Measurements from ENCODE around the gene ZNF35.

Gene ZNF35

GRCh38 chr3:44643024-44643423, 5.5 kb upstream of the ZNF35 start:
- Histone ChIP-seq H2AFZ (ENCODE audit: low read length) (no peak overlapping the region), H3K79me2 (ENCODE audit: insufficient read depth, low read length) (no peaks in the 10 kb centered on the region), H3K9me2 (ENCODE audit: low read depth, low read length) (no peaks in the 10 kb centered on the region), H3K4me3 (ENCODE audit: low read depth, low read length, poor library complexity, severe bottlenecking) (no peak overlapping the region), H3K9ac (ENCODE audit: low read length) (no peak overlapping the region), H3K27me3 (ENCODE audit: insufficient read depth, low read length) (no peaks in the 10 kb centered on the region), H3K36me3 (ENCODE audit: insufficient read depth, low read length) (peaks cover 43% of the 10 kb centered on the region), H3K4me1 (ENCODE audit: insufficient read depth, low read length, severe bottlenecking) (peaks cover 5% of the 10 kb centered on the region), H3K27ac (ENCODE audit: low read depth, low read length, poor library complexity, severe bottlenecking) (no peak overlapping the region), H3K4me2 (ENCODE audit: low read length) (no peak overlapping the region), H3F3A (ENCODE audit: insufficient read depth, low read length) (no peaks in the 10 kb centered on the region), H3K9me3 (ENCODE audit: low read length) (peaks cover 21% of the 10 kb centered on the region), H4K20me1 (ENCODE audit: insufficient read depth, low read length) (no peaks in the 10 kb centered on the region)
- TF ChIP-seq CTCF (IDR thresholded peaks at IDR 0.05; ENCODE audit: low read length) (no peak), EZH2 (IDR thresholded peaks at IDR 0.05; ENCODE audit: borderline replicate concordance, low read length) (no peak)

- Histone ChIP-seq H3K4me2 (ENCODE audit: low read length) (peak overlapping the region; percentile 85), H3F3A (ENCODE audit: insufficient read depth, low read length) (no peaks in the 10 kb centered on the region), H3K27ac (ENCODE audit: low read depth, low read length, poor library complexity, severe bottlenecking) (no peak overlapping the region), H2AFZ (ENCODE audit: low read length) (peak overlapping the region; percentile 95), H3K9me2 (ENCODE audit: low read depth, low read length) (no peaks in the 10 kb centered on the region), H4K20me1 (ENCODE audit: insufficient read depth, low read length) (no peaks in the 10 kb centered on the region), H3K79me2 (ENCODE audit: insufficient read depth, low read length) (no peaks in the 10 kb centered on the region), H3K9me3 (ENCODE audit: low read length) (peaks cover 5% of the 10 kb centered on the region), H3K4me3 (ENCODE audit: low read depth, low read length, poor library complexity, severe bottlenecking) (peak overlapping the region; percentile 73), H3K4me1 (ENCODE audit: insufficient read depth, low read length, severe bottlenecking) (peaks cover 16% of the 10 kb centered on the region), H3K36me3 (ENCODE audit: insufficient read depth, low read length) (peaks cover 28% of the 10 kb centered on the region), H3K27me3 (ENCODE audit: insufficient read depth, low read length) (no peaks in the 10 kb centered on the region), H3K9ac (ENCODE audit: low read length) (peak overlapping the region; percentile 70)
- no peak for TF ChIP-seq EZH2 (IDR thresholded peaks at IDR 0.05; ENCODE audit: borderline replicate concordance, low read length)
- TF ChIP-seq CTCF (IDR thresholded peaks at IDR 0.05; ENCODE audit: low read length) = no peak
Measured at GRCh38 chr3:44647771-44648170, 761 bp upstream of the ZNF35 start.

GRCh38 chr3:44649709-44650108, 1.2 kb downstream of the ZNF35 start:
- Histone ChIP-seq H3K4me2 (ENCODE audit: low read length) (no peak overlapping the region), H3K36me3 (ENCODE audit: insufficient read depth, low read length) (peaks cover 41% of the 10 kb centered on the region), H3K27ac (ENCODE audit: low read depth, low read length, poor library complexity, severe bottlenecking) (no peak overlapping the region), H3K9me2 (ENCODE audit: low read depth, low read length) (no peaks in the 10 kb centered on the region), H3K9ac (ENCODE audit: low read length) (no peak overlapping the region), H3F3A (ENCODE audit: insufficient read depth, low read length) (no peaks in the 10 kb centered on the region), H3K4me3 (ENCODE audit: low read depth, low read length, poor library complexity, severe bottlenecking) (peak overlapping the region; percentile 73), H3K4me1 (ENCODE audit: insufficient read depth, low read length, severe bottlenecking) (peaks cover 16% of the 10 kb centered on the region), H3K79me2 (ENCODE audit: insufficient read depth, low read length) (no peaks in the 10 kb centered on the region), H3K27me3 (ENCODE audit: insufficient read depth, low read length) (no peaks in the 10 kb centered on the region), H2AFZ (ENCODE audit: low read length) (no peak overlapping the region), H4K20me1 (ENCODE audit: insufficient read depth, low read length) (no peaks in the 10 kb centered on the region), H3K9me3 (ENCODE audit: low read length) (no peaks in the 10 kb centered on the region)
- TF ChIP-seq CTCF (IDR thresholded peaks at IDR 0.05; ENCODE audit: low read length) (no peak), EZH2 (IDR thresholded peaks at IDR 0.05; ENCODE audit: borderline replicate concordance, low read length) (no peak)

Measured in OCI-LY1 (cell line).